Motor neuron (in vitro differentiated cells): ENCODE data around the gene SORCS1. TPM values are rescaled to one million over a fixed set of nuclear protein-coding genes. Genes with fewer than 3 reads are reported as not detected.

Experiments used
- ATAC-seq, 8 experiments: fragments of 200-7000 bp; cut with Tn5 transposase; replicated peaks in 6 of 8; 2 replicates each; pipeline ENCODE4 v1.8.0; 2021; ENCODE audit warnings: mild to moderate bottlenecking in 8 of 8, moderate library complexity in 8 of 8
- H3K27ac ChIP-seq, 2 donors: fragments of 250-450 bp; sonication (Bioruptor Pico); 2 replicates each; pipeline ENCODE4 v1.9.0; 2021; ENCODE audit warnings: antibody characterized with exemption in 2 of 2, mild to moderate bottlenecking in 2 of 2, moderate library complexity in 1 of 2
- H3K4me1 ChIP-seq, 2 donors: fragments of 250-450 bp; sonication (Bioruptor Pico); replicated peaks in 1 of 2; 2 replicates each; pipeline ENCODE4 v1.6.1; 2021; ENCODE audit warnings: antibody characterized with exemption in 2 of 2, mild to moderate bottlenecking in 2 of 2, moderate library complexity in 1 of 2
- H3K4me3 ChIP-seq, 5 donors: fragments of 250-450 bp; sonication (Bioruptor Pico); 2 replicates each; pipeline ENCODE4 v1.9.0; 2021; ENCODE audit warnings: antibody characterized with exemption in 5 of 5, mild to moderate bottlenecking in 5 of 5, moderate library complexity in 4 of 5
- WGBS, 10 experiments: fragments of 450-650 bp; shearing (Covaris generic); methylation state at CpG; one replicate each; pipeline ENCODE4 v1.0.0; 2022; 5-methylcytosine and 5-hydroxymethylcytosine counted together
- in situ Hi-C, 9 experiments: fragments of 400-800 bp; cut with MboI; loops; one replicate each; pipeline ENCODE4 v1.15.0; 2021; ENCODE audit warnings: low sequenced_read_pairs in 9 of 9, low pct_unique_long_range_greater_than_20kb in 2 of 9; ENCODE audit not compliant: unreplicated experiment in 9 of 9
- total RNA-seq, 8 experiments: library from RNA; unstranded; fragments of 300-600 nt; gene quantifications; 2 replicates each; pipeline versions ENCODE4 v1.2.3 to v1.2.4, GENCODE V29; 2022

SORCS1 gene
- total RNA-seq, 8 experiments from 2014 or later: 0.27 to 17.0 (median 11.0) TPM

- Histone ChIP-seq H3K4me3 (no peak overlapping the region), H3K4me1 (no peaks in the 10 kb centered on the region), H3K27ac (no peak overlapping the region)
- in situ Hi-C loops: no loop called here
- peak; percentile 32 to 97 (median 77) for ATAC-seq
Measured at GRCh38 chr10:106540645-106541044, 623.9 kb downstream of the SORCS1 start.

- Histone ChIP-seq H3K27ac (no peak overlapping the region), H3K4me1 (no peaks in the 10 kb centered on the region), H3K4me3 (no peak overlapping the region)
- in situ Hi-C loops: no loop called here
- ATAC-seq: peak in 1 of 8 experiments; percentile 31
- WGBS, 10 experiments: 3 to 90% (median 54%) methylated on average over 2 to 5 of the region's 5 CpGs; no CpG with 5 or more reads in 2 of the 10 experiments
Measured at GRCh38 chr10:106537866-106538265, 626.6 kb downstream of the SORCS1 start.

GRCh38 chr10:106535304-106535953 lies 629.1 kb downstream of the SORCS1 start:
- no peaks in the 10 kb centered on the region for H3K4me1 ChIP-seq
- WGBS, 10 experiments: 0 to 80% (median 46%) methylated on average over 1 to 5 of the region's 5 CpGs; no CpG with 5 or more reads in 2 of the 10 experiments
- in situ Hi-C loops: no loop called here
- no peak overlapping the region for H3K4me3 ChIP-seq
- ATAC-seq: no peak
- H3K27ac ChIP-seq: no peak overlapping the region

- 0 to 100% (median 78%) methylated on average over 1 to 2 of the region's 2 CpGs; no CpG with 5 or more reads in 1 of the 10 experiments for WGBS, 10 experiments
- no peak overlapping the region for H3K27ac ChIP-seq
- no peak overlapping the region for H3K4me3 ChIP-seq
- no peaks in the 10 kb centered on the region for H3K4me1 ChIP-seq
- in situ Hi-C loops: no loop called here
- no peak for ATAC-seq
Measured at GRCh38 chr10:106534441-106534840, 630.1 kb downstream of the SORCS1 start.

GRCh38 chr10:106528702-106529101 lies 635.8 kb downstream of the SORCS1 start:
- 0 to 100% (median 72%) methylated on average over 2 of the region's 2 CpGs; no CpG with 5 or more reads in 3 of the 10 experiments for WGBS, 10 experiments
- H3K4me3 ChIP-seq: no peak overlapping the region
- no peak overlapping the region for H3K27ac ChIP-seq
- ATAC-seq: no peak
- H3K4me1 ChIP-seq: no peaks in the 10 kb centered on the region
- in situ Hi-C loops: no loop called here

GRCh38 chr10:106525835-106526234 lies 638.7 kb downstream of the SORCS1 start:
- in situ Hi-C loops: no loop called here
- Histone ChIP-seq H3K4me1 (no peaks in the 10 kb centered on the region), H3K4me3 (no peak overlapping the region), H3K27ac (no peak overlapping the region)
- ATAC-seq: peak in 1 of 8 experiments; percentile 77
- 0 to 100% (median 86%) methylated on average over 1 of the region's 1 CpG; no CpG with 5 or more reads in 3 of the 10 experiments for WGBS, 10 experiments
